Panc1 (cell line): ENCODE results near the gene NAXE. TPM values are rescaled to one million over a fixed set of nuclear protein-coding genes. Genes with fewer than 3 reads are reported as not detected.

ENCODE experiments used
- ATAC-seq: fragments of 200-7000 bp; cut with Tn5 transposase; 2 replicates; pipeline ENCODE4 v1.9.1; 2020; ENCODE audit warnings: mild to moderate bottlenecking, moderate library complexity
- BruUV-seq: library from RNA; stranded (reverse); fragments of 400-500 nt; replicated peaks from 2 replicates; lab custom pipeline; 2021; lab: Mats Ljungman, UMichigan
- CTCF ChIA-PET: fragments of 300-600 bp; sonication (Branson Sonifier 250); formaldehyde crosslinking; loops from one replicate; lab custom pipeline; 2022; ENCODE audit warnings: antibody characterized with exemption; lab: Charles Lee
- POLR2A ChIA-PET: fragments of 300-600 bp; sonication (Branson Sonifier 250); formaldehyde crosslinking; loops from one replicate; lab custom pipeline; 2022; ENCODE audit warnings: antibody characterized with exemption; lab: Charles Lee
- DNase-seq: peaks from one replicate; pipeline ENCODE4 v3.0.0-alpha.2; 2010; ENCODE audit warnings: low read depth, low spot score
- H3K27ac ChIP-seq: 2 replicates; pipeline ENCODE4 v1.5.1; 2011; ENCODE audit warnings: mild to moderate bottlenecking, low read length, inconsistent platforms
- H3K27me3 ChIP-seq: fragments of 200-500 bp; sonication (Bioruptor generic); 2 replicates; pipeline ENCODE4 v1.6.0; 2014; ENCODE audit warnings: low read length, inconsistent platforms; ENCODE audit not compliant: control insufficient read depth, insufficient read depth
- H3K36me3 ChIP-seq: fragments of 200-500 bp; sonication (Bioruptor generic); 2 replicates; pipeline ENCODE4 v1.5.1; 2014; ENCODE audit warnings: inconsistent platforms, mild to moderate bottlenecking, low read length, moderate library complexity; ENCODE audit not compliant: control insufficient read depth, insufficient read depth
- H3K4me1 ChIP-seq: 2 replicates; pipeline ENCODE4 v1.5.1; 2011; ENCODE audit warnings: inconsistent platforms, mild to moderate bottlenecking, low read length, moderate library complexity; ENCODE audit not compliant: control insufficient read depth, insufficient read depth
- H3K4me3 ChIP-seq, 2 experiments: 2 replicates each; pipeline ENCODE4 v1.5.1; 2011 to 2012; ENCODE audit warnings: low read depth in 2 of 2, low read length in 2 of 2, mild to moderate bottlenecking in 2 of 2, inconsistent platforms in 1 of 2, moderate library complexity in 1 of 2
- H3K9me3 ChIP-seq: fragments of 200-500 bp; sonication (Bioruptor generic); 2 replicates; pipeline ENCODE4 v1.5.1; 2014; ENCODE audit warnings: low read depth, mild to moderate bottlenecking, inconsistent platforms, low read length, moderate library complexity; ENCODE audit not compliant: control insufficient read depth, insufficient read depth
- CTCF ChIP-seq: fragments of 450-650 bp; IDR thresholded peaks from 2 replicates; pipeline ENCODE4 v1.5.1; 2017; ENCODE audit warnings: mild to moderate bottlenecking
- POLR2AphosphoS5 ChIP-seq: IDR thresholded peaks from 2 replicates; pipeline ENCODE4 v1.6.1; 2012; ENCODE audit warnings: mild to moderate bottlenecking, low read depth, low read length, moderate library complexity
- REST ChIP-seq, 2 experiments: IDR thresholded peaks; 2 replicates each; pipeline ENCODE4 v1.6.1; 2011 to 2012; ENCODE audit warnings: low read depth in 2 of 2, control low read depth in 1 of 2, low read length in 1 of 2, mild to moderate bottlenecking in 1 of 2, moderate library complexity in 1 of 2; ENCODE audit not compliant: insufficient read depth in 1 of 2
- SIN3A ChIP-seq: IDR thresholded peaks from 2 replicates; pipeline ENCODE4 v1.6.1; 2012; ENCODE audit warnings: low read depth, mild to moderate bottlenecking, low read length, moderate library complexity, borderline replicate concordance; ENCODE audit not compliant: insufficient read depth
- TCF7L2 ChIP-seq: IDR thresholded peaks from 2 replicates; pipeline ENCODE4 v1.6.1; 2011; ENCODE audit warnings: mild to moderate bottlenecking, low read depth, low read length, inconsistent platforms
- in situ Hi-C: cut with HindIII; loops from 2 replicates; pipeline ENCODE4 v1.10.0; 2016; ENCODE audit warnings: low sequenced_read_pairs, low pct_unique_long_range_greater_than_20kb
- intact Hi-C: fragments of 100-400 bp; cut with micrococcal nuclease; formaldehyde crosslinking; loops from one replicate; pipeline ENCODE4 v1.10.0; 2022; ENCODE audit not compliant: unreplicated experiment
- total RNA-seq: library from RNA; stranded (reverse); gene quantifications from one replicate; pipeline ENCODE4 v1.2.1, GENCODE V29; 2021; ENCODE audit not compliant: unreplicated experiment

Gene NAXE
- total RNA-seq, 1 experiment from 2014 or later: 211 TPM

GRCh38 chr1:156581661-156582387 lies 9.8 kb upstream of the NAXE start:
- Histone ChIP-seq H3K4me1 (peaks cover 8% of the 10 kb centered on the region; the same call in 1 of the 2 replicates), H3K4me3 (no peak overlapping the region), H3K27ac (no peak overlapping the region), H3K27me3 (no peaks in the 10 kb centered on the region), H3K9me3 (no peaks in the 10 kb centered on the region), H3K36me3 (no peaks in the 10 kb centered on the region)
- DNase-seq (no peak), ATAC-seq (no peak)
- in situ Hi-C loops: no loop called here
- CTCF ChIA-PET: interaction anchor here (0.6 kb wide), 1 partner anchor 77 kb away, joined by 4 read pairs; no protein-coding TSS in a partner anchor
- intact Hi-C loops: no loop called here
- BruUV-seq: no TSS peak
- TF ChIP-seq CTCF (no peak), POLR2AphosphoS5 (no peak), TCF7L2 (no peak), SIN3A (no peak)
- POLR2A ChIA-PET: no interaction called here

- no peak for ATAC-seq
Observed at GRCh38 chr1:156582388-156583017, 9.1 kb upstream of the NAXE start.

More at GRCh38 chr1:156582388-156583017, 9.1 kb upstream of the NAXE start:
- Histone ChIP-seq H3K4me1 (peaks cover 13% of the 10 kb centered on the region), H3K9me3 (no peaks in the 10 kb centered on the region), H3K27me3 (no peaks in the 10 kb centered on the region), H3K36me3 (no peaks in the 10 kb centered on the region), H3K27ac (no peak overlapping the region), H3K4me3 (no peak overlapping the region)
- DNase-seq: no peak
- intact Hi-C loops (no loop called here), in situ Hi-C loops (no loop called here)
- POLR2A ChIA-PET: no interaction called here
- TF ChIP-seq TCF7L2 (no peak), CTCF (no peak), REST (IDR thresholded peaks at IDR 0.05; ENCODE audit: insufficient read depth in 1 of 2, low read depth in 2 of 2, low read length in 1 of 2) (no peak), POLR2AphosphoS5 (no peak), SIN3A (no peak)
- BruUV-seq: no TSS peak
- CTCF ChIA-PET: interaction anchor here (0.6 kb wide), 1 partner anchor 78 kb away, joined by 4 read pairs; no protein-coding TSS in a partner anchor
